ENCODE measurements around the gene UXS1. TPM values are rescaled to one million over a fixed set of nuclear protein-coding genes. Genes with fewer than 3 reads are reported as not detected.

Gene UXS1
- total RNA-seq, 1 donor from 2014 or later = 58.5 TPM

- H3K27ac Mint-ChIP-seq = no peak overlapping the region
- TF ChIP-seq CTCF (conservative IDR thresholded peaks at IDR 0.05) = no peak
- peaks cover 54% of the 10 kb centered on the region for H3K36me3 Mint-ChIP-seq
- H3K9me3 Mint-ChIP-seq = no peaks in the 10 kb centered on the region
- DNase-seq (ENCODE audit: extremely low spot score, unreplicated experiment) = no peak
- H3K4me3 Mint-ChIP-seq = no peak overlapping the region
- H3K4me1 Mint-ChIP-seq (ENCODE audit: unreplicated experiment) = peaks cover 55% of the 10 kb centered on the region
- H3K27me3 Mint-ChIP-seq = no peaks in the 10 kb centered on the region
Observed at GRCh38 chr2:106142683-106143082, 51.4 kb downstream of the UXS1 start.

- Mint-ChIP-seq H3K4me3 (no peak overlapping the region), H3K36me3 (peaks cover 54% of the 10 kb centered on the region), H3K9me3 (no peaks in the 10 kb centered on the region), H3K27me3 (no peaks in the 10 kb centered on the region), H3K4me1 (ENCODE audit: unreplicated experiment) (peaks cover 43% of the 10 kb centered on the region), H3K27ac (no peak overlapping the region)
- TF ChIP-seq CTCF (conservative IDR thresholded peaks at IDR 0.05) = no peak
- DNase-seq (ENCODE audit: extremely low spot score, unreplicated experiment) = no peak
Observed at GRCh38 chr2:106140913-106141312, 53.2 kb downstream of the UXS1 start.

- Mint-ChIP-seq H3K36me3 (peaks cover 51% of the 10 kb centered on the region), H3K27ac (peak overlapping the region; percentile 30), H3K27me3 (no peaks in the 10 kb centered on the region), H3K4me1 (ENCODE audit: unreplicated experiment) (peaks cover 42% of the 10 kb centered on the region), H3K9me3 (no peaks in the 10 kb centered on the region), H3K4me3 (no peak overlapping the region)
- no peak for DNase-seq (ENCODE audit: extremely low spot score, unreplicated experiment)
- TF ChIP-seq CTCF (conservative IDR thresholded peaks at IDR 0.05) = no peak
Observed at GRCh38 chr2:106140113-106140512, 54.0 kb downstream of the UXS1 start.

- peak overlapping the region; percentile 30 for H3K27ac Mint-ChIP-seq
Observed at GRCh38 chr2:106139238-106139935, 54.7 kb downstream of the UXS1 start.

GRCh38 chr2:106138543-106139237, 55.4 kb downstream of the UXS1 start:
- Mint-ChIP-seq H3K4me1 (ENCODE audit: unreplicated experiment) (peaks cover 39% of the 10 kb centered on the region), H3K27me3 (no peaks in the 10 kb centered on the region), H3K4me3 (no peak overlapping the region), H3K27ac (no peak overlapping the region), H3K36me3 (peaks cover 37% of the 10 kb centered on the region), H3K9me3 (no peaks in the 10 kb centered on the region)
- TF ChIP-seq CTCF (conservative IDR thresholded peaks at IDR 0.05) = no peak
- no peak for DNase-seq (ENCODE audit: extremely low spot score, unreplicated experiment)

More at GRCh38 chr2:106139238-106139935, 54.7 kb downstream of the UXS1 start:
- Mint-ChIP-seq H3K27me3 (no peaks in the 10 kb centered on the region), H3K4me1 (ENCODE audit: unreplicated experiment) (peaks cover 42% of the 10 kb centered on the region), H3K4me3 (no peak overlapping the region), H3K9me3 (no peaks in the 10 kb centered on the region), H3K36me3 (peaks cover 44% of the 10 kb centered on the region)
- TF ChIP-seq CTCF (conservative IDR thresholded peaks at IDR 0.05) = no peak
- no peak for DNase-seq (ENCODE audit: extremely low spot score, unreplicated experiment)
